ENCODE measurements around the gene TBC1D10B. TPM values are rescaled to one million over a fixed set of nuclear protein-coding genes. Genes with fewer than 3 reads are reported as not detected.
"Not testable (repeated sequence)": the region's sequence is repeated elsewhere in the genome, so short reads cannot be mapped to it uniquely, and the experiment has no call there.

The TBC1D10B gene
- polyA plus RNA-seq, 3 donors = 12.2 to 36.0 (median 13.8) TPM

DNA sequence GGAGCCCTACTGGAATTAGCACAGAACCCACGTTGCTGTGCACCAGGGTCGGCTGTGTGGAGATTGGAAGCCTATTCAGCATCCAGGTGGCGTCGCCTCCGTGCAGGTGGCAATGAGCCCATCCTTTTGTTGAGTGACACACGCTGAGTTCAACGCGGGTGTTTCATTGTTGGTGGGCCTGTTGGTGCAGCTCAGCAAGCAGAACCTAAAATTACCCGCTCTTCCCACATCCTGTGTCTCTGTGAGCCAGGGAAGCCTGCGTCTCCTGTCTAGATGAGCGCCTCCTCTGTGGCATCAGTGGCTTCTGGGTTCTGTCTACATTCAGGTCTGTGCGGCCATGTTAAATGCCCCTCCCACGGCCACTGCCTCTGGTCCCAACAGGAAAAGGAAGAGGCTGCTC lies 29.7 kb downstream of the TBC1D10B start:
- intact Hi-C loops (cut with micrococcal nuclease) = no loop called here
- H3K36me3 ChIP-seq (replicated peaks in 1 of 2; ENCODE audit: control insufficient read depth in 1 of 2, insufficient read depth in 2 of 2, low read length in 2 of 2) = no peaks in the 10 kb centered on the region
- Mint-ChIP-seq H3K4me3 (peak overlapping the region in 1 of 2 donors; percentile 34), H3K27me3 (ENCODE audit: low read depth in 3 of 3) (peaks cover 0 to 2% (median 1%) of the 10 kb centered on the region in 3 donors), H3K9me3 (peaks cover 0 to 2% (median 0%) of the 10 kb centered on the region in 7 donors), H3K27ac (no peak overlapping the region), H3K36me3 (peaks cover 0 to 2% of the 10 kb centered on the region in 2 donors), H3K4me1 (peaks cover 13% of the 10 kb centered on the region)
- H3K9me3 ChIP-seq (replicated peaks in 1 of 2; ENCODE audit: control insufficient read depth in 1 of 2, insufficient read depth in 1 of 2, low read length in 2 of 2) = no peaks in the 10 kb centered on the region
- no peaks in the 10 kb centered on the region for H3K27me3 ChIP-seq (ENCODE audit: control insufficient read depth in 2 of 2, insufficient read depth in 2 of 2, low read length in 2 of 2)
- no peak overlapping the region for H2AFZ ChIP-seq (ENCODE audit: insufficient read depth, low read depth, low read length, poor library complexity, severe bottlenecking)
- 79% methylated on average over 13 of the region's 13 CpGs for WGBS (ENCODE audit: insufficient coverage)
- H3K79me2 ChIP-seq (ENCODE audit: insufficient read depth, low read length) = no peaks in the 10 kb centered on the region
- H3K4me1 ChIP-seq (ENCODE audit: control insufficient read depth in 1 of 2, insufficient read depth in 2 of 2, low read length in 2 of 2) = peaks cover 7 to 10% of the 10 kb centered on the region in 2 donors
- no peak overlapping the region for H3K4me3 ChIP-seq (replicated peaks in 1 of 3; ENCODE audit: low read depth in 2 of 3, low read length in 3 of 3)
- no peak for DNase-seq
- H3K9ac ChIP-seq (ENCODE audit: insufficient read depth, low read length, poor library complexity, severe bottlenecking) = no peak overlapping the region
- TF ChIP-seq, protein P1, sequence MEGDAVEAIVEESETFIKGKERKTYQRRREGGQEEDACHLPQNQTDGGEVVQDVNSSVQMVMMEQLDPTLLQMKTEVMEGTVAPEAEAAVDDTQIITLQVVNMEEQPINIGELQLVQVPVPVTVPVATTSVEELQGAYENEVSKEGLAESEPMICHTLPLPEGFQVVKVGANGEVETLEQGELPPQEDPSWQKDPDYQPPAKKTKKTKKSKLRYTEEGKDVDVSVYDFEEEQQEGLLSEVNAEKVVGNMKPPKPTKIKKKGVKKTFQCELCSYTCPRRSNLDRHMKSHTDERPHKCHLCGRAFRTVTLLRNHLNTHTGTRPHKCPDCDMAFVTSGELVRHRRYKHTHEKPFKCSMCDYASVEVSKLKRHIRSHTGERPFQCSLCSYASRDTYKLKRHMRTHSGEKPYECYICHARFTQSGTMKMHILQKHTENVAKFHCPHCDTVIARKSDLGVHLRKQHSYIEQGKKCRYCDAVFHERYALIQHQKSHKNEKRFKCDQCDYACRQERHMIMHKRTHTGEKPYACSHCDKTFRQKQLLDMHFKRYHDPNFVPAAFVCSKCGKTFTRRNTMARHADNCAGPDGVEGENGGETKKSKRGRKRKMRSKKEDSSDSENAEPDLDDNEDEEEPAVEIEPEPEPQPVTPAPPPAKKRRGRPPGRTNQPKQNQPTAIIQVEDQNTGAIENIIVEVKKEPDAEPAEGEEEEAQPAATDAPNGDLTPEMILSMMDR (IDR thresholded peaks at IDR 0.05) = no peak
- peaks cover 6% of the 10 kb centered on the region for H4K20me1 ChIP-seq (ENCODE audit: insufficient read depth, low read length)
- no peak overlapping the region for H3K27ac ChIP-seq (ENCODE audit: low read depth in 1 of 2, low read length in 2 of 2)
- H3K4me2 ChIP-seq (replicated peaks; ENCODE audit: extremely low read depth, low read length, poor library complexity, severe bottlenecking) = no peak overlapping the region

GRCh38 chr16:30338715-30339114 lies 31.6 kb downstream of the TBC1D10B start:
- H3K9me3 ChIP-seq (replicated peaks in 1 of 2; ENCODE audit: control insufficient read depth in 1 of 2, insufficient read depth in 1 of 2, low read length in 2 of 2); H3K27ac ChIP-seq (ENCODE audit: low read depth in 1 of 2, low read length in 2 of 2); H3K4me2 ChIP-seq (replicated peaks; ENCODE audit: extremely low read depth, low read length, poor library complexity, severe bottlenecking); H3K27me3 ChIP-seq (ENCODE audit: control insufficient read depth in 2 of 2, insufficient read depth in 2 of 2, low read length in 2 of 2); H2AFZ ChIP-seq (ENCODE audit: insufficient read depth, low read depth, low read length, poor library complexity, severe bottlenecking); H3K27me3 Mint-ChIP-seq (ENCODE audit: low read depth in 3 of 3); H3K27ac Mint-ChIP-seq; H3K9ac ChIP-seq (ENCODE audit: insufficient read depth, low read length, poor library complexity, severe bottlenecking); H3K4me3 ChIP-seq (replicated peaks in 1 of 3; ENCODE audit: low read depth in 2 of 3, low read length in 3 of 3); H3K9me3 Mint-ChIP-seq; H3K4me3 Mint-ChIP-seq; H4K20me1 ChIP-seq (ENCODE audit: insufficient read depth, low read length); DNase-seq; H3K36me3 Mint-ChIP-seq; H3K79me2 ChIP-seq (ENCODE audit: insufficient read depth, low read length); H3K36me3 ChIP-seq (replicated peaks in 1 of 2; ENCODE audit: control insufficient read depth in 1 of 2, insufficient read depth in 2 of 2, low read length in 2 of 2): not testable (repeated sequence)
- H3K4me1 Mint-ChIP-seq = peaks cover 17% of the 10 kb centered on the region
- WGBS (ENCODE audit: insufficient coverage) = no CpG with 5 or more reads among the region's 5 CpGs
- H3K4me1 ChIP-seq (ENCODE audit: control insufficient read depth in 1 of 2, insufficient read depth in 2 of 2, low read length in 2 of 2) = peaks cover 11% of the 10 kb centered on the region in 2 donors
- intact Hi-C loops (cut with micrococcal nuclease) = loop anchor here in 1 of 2 donors (5.0 kb wide), 1 partner anchor 69 kb away; the partner anchor contains the start of gene ZNF771

- not testable (repeated sequence) for H4K20me1 ChIP-seq (ENCODE audit: insufficient read depth, low read length); H3K4me3 ChIP-seq (replicated peaks in 1 of 3; ENCODE audit: low read depth in 2 of 3, low read length in 3 of 3); DNase-seq; H3K79me2 ChIP-seq (ENCODE audit: insufficient read depth, low read length); H3K9me3 ChIP-seq (replicated peaks in 1 of 2; ENCODE audit: control insufficient read depth in 1 of 2, insufficient read depth in 1 of 2, low read length in 2 of 2); H3K4me3 Mint-ChIP-seq; H3K27me3 Mint-ChIP-seq (ENCODE audit: low read depth in 3 of 3); H2AFZ ChIP-seq (ENCODE audit: insufficient read depth, low read depth, low read length, poor library complexity, severe bottlenecking); H3K36me3 ChIP-seq (replicated peaks in 1 of 2; ENCODE audit: control insufficient read depth in 1 of 2, insufficient read depth in 2 of 2, low read length in 2 of 2); H3K9me3 Mint-ChIP-seq; H3K36me3 Mint-ChIP-seq; H3K27ac ChIP-seq (ENCODE audit: low read depth in 1 of 2, low read length in 2 of 2); H3K27me3 ChIP-seq (ENCODE audit: control insufficient read depth in 2 of 2, insufficient read depth in 2 of 2, low read length in 2 of 2); H3K4me2 ChIP-seq (replicated peaks; ENCODE audit: extremely low read depth, low read length, poor library complexity, severe bottlenecking); H3K9ac ChIP-seq (ENCODE audit: insufficient read depth, low read length, poor library complexity, severe bottlenecking); H3K27ac Mint-ChIP-seq
- peaks cover 17% of the 10 kb centered on the region for H3K4me1 Mint-ChIP-seq
- 95% methylated on average over 4 of the region's 10 CpGs for WGBS (ENCODE audit: insufficient coverage)
- H3K4me1 ChIP-seq (ENCODE audit: control insufficient read depth in 1 of 2, insufficient read depth in 2 of 2, low read length in 2 of 2) = peaks cover 11% of the 10 kb centered on the region in 2 donors
- intact Hi-C loops (cut with micrococcal nuclease) = loop anchor here in 1 of 2 donors (5.0 kb wide), 1 partner anchor 69 kb away; the partner anchor contains the start of gene ZNF771
Observed at GRCh38 chr16:30337964-30338357, 32.3 kb downstream of the TBC1D10B start.
